Activated effector memory CD4-positive, alpha-beta T cell treated with Interleukin-2 at 50 U/mL for 16 hours (primary cell): ENCODE measurements around the gene PCSK6.

Source experiments
- DNase-seq: peaks from one replicate; pipeline ENCODE4 v3.0.0-alpha.2; 2020

The PCSK6 gene

DNA sequence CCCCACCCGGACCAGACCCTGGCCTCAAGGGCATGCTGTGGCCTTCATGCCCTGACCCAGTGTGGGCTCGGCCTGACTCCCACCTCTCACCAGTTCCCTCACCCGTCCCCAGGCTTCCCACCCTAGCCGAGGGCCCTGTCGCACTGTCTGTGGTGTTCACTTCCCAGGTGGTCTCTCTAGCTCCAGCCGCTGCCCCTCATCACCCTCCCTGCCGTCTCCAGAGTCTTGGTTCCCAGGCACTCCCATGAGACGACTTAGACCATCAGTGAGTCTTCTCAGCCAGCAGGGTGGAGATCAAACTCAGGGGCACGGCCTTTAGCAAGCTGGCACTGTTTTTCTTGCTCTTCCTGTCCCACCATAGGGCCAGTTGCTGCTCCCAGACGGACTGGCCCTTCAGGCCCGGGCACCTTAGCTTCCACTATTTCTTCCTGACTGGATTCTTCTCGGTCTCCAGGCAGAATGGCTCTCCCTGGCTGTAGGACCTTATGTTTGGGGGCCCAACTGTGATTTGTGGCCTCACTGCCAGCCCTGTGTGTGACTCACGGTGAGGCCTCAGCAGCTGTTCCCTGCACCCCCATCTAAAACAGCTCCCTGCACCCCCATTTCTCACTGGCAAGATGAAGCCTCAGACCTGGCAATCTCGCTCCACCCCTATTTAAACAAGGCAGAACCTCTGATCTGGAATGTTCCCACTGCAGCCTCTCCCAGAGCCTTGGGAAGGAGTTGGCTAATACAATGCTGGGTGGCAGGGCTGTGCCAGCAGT lies 9.4 kb upstream of the PCSK6 start:
- DNase-seq = no peak

DNA sequence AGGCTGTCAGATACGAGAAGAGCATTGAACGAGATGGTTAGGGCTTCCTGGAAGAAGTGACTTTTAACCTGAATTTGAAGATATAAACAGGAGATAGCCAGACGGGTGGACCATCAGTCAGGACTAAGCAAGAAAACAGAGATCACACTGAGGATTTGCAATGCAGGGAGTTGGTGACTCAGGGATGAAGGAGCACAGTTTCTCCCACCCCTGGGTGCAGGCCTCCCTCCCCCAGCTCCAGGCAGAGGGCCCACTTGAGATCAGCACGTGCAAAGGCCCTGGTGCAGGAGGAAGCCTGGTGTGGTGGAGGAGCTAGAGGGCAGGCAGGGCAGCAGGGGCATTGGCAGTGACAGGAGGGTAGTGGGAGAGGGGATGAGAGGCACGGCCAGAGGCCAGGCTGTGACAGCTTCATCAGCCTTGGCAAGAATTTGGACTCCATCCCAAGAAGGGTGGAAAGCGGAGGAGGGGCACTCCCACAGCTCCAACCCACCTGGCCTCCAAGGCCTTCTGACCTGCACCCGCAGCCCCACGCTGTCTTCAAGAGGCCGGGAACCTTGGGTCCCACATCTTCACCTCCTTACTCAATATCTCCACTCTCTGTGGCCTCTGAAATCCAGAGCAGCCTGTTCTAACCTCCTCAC lies 8.7 kb upstream of the PCSK6 start:
- no peak for DNase-seq

DNA sequence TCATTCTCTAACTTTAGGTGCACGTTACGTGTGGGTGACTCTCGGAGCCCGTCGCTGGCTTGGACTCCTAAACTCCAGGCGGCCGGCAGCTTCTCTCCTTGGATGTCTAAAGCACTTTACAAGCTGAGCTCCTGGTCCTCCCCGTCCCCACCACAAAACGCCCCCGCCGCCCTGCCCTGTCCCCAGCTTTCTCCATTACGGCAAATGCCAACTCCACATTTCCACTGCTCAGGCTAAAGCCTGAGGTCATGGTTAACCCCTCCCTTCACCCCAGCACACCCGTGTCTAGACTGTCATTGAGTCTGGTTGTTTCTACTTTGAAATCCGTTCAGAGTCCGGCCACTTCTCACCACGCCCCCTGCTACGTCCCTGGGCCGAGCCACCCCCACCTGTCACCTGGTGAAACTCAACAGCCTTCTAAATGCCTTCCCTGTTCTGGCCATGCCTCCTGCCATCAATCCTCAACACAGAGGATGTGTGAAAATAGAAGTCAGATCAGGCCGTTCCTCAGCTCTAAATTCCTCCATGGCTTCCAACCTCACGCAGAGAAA lies 8.1 kb upstream of the PCSK6 start:
- no peak for DNase-seq

GRCh38 chr15:101497017-101497416 lies 7.5 kb upstream of the PCSK6 start:
- no peak for DNase-seq

GRCh38 chr15:101496198-101496986 lies 6.9 kb upstream of the PCSK6 start:
- DNase-seq = no peak

- no peak for DNase-seq
These were observed 6.1 kb upstream of the PCSK6 start for GRCh38 chr15:101495334-101496197.

- DNase-seq = no peak
These were observed 4.8 kb upstream of the PCSK6 start for GRCh38 chr15:101494251-101494796.

DNA sequence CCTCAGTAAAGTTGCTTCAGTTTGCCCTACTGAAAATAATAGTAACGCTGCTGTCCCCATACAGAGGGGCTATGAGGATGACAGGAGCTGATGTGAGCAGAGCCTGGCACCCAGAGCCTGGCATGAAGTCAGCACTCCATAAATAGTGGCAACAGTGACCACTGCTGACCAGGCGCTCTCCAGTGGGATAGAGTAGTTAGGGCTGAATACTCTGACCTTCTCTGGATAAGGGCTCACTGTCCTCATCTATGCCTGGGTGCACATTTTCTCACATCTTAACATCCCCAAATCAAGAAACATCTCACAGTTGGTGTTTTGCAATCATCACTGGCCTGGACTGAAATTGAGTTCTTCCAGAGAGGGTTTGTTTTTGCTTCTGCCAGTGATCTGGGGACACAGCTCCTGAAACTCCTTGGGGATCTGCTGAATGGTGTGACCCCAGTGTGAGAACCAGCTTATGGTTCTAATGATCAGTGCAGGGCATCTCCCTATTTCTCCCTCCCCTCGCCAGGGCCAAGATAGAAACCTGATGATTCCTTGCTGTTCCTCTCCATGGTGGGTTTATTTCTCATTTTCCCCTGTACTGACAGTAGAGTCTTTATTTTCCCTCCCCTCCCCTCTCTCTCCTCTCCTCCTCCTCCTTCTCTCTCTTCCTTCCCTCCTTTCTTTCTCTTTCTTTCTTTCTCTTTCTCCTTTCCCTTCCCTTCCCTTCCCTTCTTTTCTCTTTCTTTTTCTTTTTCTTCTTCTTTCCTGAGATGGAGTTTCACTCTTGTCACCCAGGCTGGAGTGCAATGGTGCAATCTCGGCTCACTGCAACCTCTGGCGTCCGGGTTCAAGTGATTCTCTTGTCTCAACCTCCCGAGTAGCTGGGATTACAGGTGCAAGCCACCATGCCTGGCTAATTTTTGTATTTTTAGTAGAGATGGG lies 3.5 kb upstream of the PCSK6 start:
- DNase-seq = no peak

DNA sequence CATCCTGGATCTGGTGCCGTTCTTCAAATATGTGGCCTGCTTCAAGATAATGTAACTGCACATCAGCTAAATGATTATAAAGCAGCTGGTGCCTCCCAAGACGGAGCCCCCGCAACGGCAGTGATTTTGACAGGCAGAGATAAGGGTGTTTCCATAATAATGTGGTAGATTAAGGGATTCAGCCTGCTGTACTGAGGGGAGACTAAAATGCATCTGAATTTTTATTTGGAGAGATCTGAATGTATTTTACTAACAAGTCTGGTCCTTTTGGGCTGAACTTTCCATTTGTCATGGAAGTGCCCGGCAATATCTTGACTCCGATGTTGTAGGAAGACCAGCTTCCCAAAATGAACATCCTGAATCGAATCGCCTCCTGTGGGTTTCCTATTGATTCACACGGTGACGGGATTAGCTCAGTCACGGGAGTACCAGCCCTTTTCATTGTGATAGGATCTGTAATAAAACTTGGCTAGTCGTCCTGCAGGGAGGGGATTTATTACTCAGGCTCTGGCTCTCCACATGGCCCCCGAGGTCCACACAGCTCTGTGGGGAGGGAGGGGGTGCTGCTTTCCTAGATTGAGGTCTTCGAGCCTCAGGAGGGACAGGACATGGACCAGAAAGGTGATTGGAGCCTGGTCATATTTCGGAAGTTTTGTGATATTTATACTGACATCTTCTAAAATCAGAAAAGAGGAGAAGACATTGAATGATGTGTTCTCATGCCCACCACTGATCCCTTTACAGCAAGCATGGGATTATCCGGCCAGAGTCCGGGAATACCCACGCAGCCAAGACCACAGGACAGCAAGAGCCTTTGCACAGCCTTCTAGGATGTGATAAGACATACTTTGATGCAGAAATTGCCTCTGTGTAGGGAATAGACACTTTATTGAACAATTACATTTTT lies 2.5 kb upstream of the PCSK6 start:
- no peak for DNase-seq

GRCh38 chr15:101490922-101491733 lies 1.6 kb upstream of the PCSK6 start:
- DNase-seq = no peak

- no peak for DNase-seq
These were observed 943 bp upstream of the PCSK6 start for GRCh38 chr15:101490408-101490891.

DNA sequence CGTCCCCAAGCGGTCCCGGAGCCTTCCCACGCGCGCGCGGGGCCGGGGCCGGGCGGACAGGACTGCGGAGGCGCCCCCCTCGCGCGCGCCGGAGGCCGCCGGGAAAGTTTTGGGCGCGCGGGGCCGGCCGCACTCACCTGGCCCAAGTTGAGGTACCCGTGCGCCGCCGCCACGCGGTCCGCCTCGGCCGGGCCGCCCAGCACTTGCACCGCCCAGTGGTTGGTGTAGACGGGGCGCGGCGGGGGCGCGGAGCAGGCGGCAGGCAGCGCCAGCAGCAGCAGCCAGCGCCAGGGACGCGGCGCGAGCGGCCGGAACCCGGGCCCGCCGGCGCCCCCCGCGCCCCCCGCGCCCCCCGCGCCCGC lies 289 bp downstream of the PCSK6 start:
- no peak for DNase-seq

- no peak for DNase-seq
These were observed 975 bp downstream of the PCSK6 start for GRCh38 chr15:101488300-101489164.

DNA sequence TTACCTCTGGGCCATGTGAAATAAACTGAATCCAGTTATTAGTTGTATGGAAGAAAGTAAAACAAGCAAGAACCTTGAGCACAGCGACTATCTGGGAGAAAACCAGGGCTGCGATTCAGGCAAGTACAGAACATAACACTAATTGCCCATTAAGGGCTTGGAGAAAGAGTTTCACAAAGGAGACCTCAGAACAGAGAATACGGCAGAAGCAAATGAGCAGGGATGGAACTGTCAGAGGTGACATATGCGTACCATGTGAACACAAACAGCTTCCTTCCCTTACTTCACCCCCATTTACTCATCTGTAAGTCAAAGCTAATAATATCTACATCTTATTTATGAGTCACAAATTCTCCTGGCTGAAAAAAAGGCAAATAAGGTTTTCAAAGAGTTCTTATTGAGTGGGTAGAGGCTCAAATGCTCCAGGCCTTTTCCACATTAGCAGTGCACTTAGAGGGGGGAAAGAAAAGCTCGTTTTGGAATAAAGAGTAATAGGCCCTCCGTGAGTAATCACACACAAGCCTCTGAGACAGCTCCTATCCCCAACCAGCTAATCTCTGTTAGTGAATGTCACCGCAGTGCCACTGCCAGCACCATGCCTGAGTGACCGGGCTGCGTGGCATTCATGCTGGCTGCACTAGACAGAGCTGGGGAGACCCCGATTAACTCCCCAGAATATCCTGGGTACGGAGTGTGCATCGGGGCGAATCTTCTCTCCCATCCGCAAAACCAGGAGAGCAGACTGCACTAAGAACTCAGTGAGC lies 2.6 kb downstream of the PCSK6 start:
- no peak for DNase-seq

- DNase-seq = no peak
These were observed 6.0 kb downstream of the PCSK6 start for GRCh38 chr15:101483462-101483861.

- no peak for DNase-seq
These were observed 6.8 kb downstream of the PCSK6 start for GRCh38 chr15:101482526-101483371.
